GM18526 (cell line): ENCODE measurements around the gene RHEX.

ENCODE experiments used
- POLR2A ChIP-seq: IDR thresholded peaks from 3 replicates; pipeline ENCODE4 v1.6.1; 2011; ENCODE audit not compliant: insufficient read length; ENCODE audit errors: extremely low read depth

RHEX gene

DNA sequence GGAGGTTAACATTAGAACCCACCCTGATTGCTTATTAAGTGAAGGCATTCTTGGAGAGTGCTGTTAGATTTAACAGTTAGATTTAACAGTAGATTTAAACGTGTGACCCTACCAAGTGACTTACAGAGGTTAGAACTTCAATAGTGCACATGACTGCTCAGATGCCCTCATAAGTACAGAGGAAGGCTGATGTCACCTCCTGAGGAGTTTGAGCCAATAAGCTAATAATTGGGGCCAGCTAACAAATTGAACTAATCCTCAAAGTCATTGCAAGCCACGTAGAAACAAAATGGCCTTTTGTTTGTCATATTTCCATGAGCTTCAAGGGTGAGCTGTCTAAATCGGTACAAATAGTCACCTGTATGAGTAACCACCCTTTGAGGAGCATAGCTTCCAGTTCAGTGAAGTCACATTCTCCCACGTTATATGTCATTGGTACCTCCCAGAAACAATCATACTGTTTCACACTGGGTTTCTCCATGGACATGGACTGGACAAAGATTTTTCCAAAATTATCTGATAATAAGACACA, 52.6 kb downstream of the RHEX start:
- TF ChIP-seq POLR2A = no peak

DNA sequence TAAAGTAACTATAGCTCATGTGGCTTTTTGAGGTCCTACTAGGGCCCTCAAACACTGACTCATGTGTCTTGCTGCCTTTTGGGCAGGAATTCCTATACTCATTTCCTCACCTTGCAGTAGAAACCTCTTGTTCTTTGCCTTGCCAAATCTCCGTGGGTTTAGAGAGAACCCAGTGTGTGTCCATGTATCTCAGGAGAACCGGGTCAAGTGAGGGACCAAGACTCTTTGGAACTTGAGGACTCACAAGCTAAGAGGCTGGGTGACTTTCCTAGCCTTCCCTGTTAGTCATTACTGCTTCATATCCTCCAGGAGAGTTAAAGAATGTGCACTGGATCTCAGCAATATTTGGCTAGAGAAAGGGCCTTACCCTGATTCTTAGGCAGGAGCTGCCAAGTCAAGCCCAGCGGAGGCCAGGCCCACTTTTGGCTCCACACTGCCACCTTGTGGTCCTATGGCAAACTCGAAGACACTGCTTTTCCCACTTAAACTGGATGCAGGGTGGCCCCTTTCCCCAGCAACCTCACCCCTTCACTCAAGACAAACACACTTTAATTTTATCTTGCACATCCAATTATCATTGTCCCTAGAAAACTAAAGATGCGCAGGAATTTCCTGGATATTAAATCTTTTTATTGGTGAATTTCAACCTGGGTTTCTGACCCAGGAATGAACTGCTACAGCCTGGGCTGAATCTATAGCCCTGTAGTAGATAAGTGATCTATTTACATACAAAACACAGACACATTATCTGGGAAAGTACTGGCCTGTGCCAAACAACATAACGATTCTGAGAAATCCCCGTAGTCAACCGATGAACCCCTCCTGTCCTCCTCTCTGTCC, 53.6 kb downstream of the RHEX start:
- TF ChIP-seq POLR2A = no peak

DNA sequence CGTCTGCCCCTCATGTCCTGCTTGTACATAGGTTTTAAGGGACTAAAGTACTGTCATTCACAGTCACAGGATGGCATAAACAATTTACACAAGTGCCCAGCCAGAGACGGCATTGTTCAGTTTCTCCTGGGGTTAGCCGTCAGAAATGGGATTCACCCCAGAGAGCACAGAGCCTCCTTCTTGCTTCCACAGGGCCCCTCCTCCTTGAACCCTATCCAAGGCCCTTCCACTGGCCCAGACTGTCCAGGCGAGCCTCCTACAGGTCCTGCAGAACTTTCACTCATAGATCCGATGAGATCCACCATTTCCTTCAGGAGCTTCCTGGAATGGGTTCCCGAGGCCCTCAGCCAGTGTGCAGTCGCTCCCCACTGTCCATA, 54.2 kb downstream of the RHEX start:
- TF ChIP-seq POLR2A = no peak

DNA sequence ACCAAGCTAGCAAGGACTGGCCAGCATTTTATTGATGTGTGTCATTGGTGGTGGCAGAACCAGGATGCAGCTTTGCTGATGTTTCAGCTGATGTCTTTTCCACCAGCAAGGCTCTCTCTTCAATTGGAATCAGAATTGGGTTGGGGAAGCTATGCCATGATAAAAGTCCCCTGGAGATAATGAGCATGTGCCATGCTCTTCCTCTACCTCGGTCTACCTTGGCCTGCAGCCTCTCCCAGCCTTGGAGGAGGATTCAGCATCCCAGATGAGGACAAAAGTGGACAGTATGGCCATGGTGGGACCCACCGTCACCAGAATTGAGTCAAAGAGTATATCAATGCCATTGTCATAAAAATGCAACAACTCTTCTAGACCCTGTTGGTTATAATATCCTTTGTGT, 55.7 kb downstream of the RHEX start:
- no peak for TF ChIP-seq POLR2A

DNA sequence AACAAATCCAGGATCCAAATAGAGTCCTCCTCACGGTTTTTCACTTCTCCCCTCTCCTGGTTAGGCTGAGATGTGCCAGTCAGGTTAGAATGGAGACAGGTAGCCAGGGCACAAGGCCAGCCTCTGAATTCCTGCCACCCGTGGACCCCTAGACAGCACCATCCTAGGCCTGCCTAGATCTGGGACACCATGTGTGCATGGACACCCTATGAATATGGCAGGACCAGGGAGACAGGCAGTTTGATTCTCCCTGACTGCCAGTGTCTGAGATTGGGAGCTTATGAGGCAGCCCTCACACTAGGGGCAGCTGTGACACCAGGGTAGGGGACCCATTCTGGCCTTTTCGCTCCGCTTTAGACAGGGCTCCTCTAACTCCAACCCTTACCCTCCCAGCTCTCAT, 56.7 kb downstream of the RHEX start:
- no peak for TF ChIP-seq POLR2A

DNA sequence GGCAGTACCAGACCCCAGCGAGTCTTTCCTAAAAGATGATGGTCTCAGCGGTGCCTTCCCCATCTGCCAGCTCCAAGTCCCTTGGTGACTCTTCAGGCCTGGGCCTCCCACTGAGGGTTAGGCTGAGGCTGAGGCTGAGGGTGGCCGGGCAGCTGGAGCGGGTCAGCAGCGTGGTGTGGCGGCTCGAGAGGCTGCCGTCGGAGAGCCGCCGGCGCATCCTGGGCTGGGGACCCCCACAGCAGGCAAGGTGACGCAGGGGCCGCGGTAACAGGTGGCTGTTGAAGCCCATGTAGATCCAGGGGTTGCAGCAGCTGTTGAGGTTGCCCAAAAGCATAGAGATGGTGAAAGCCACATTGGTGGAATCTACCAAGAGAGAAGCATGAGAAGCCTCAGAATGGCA, 57.2 kb downstream of the RHEX start:
- no peak for TF ChIP-seq POLR2A

DNA sequence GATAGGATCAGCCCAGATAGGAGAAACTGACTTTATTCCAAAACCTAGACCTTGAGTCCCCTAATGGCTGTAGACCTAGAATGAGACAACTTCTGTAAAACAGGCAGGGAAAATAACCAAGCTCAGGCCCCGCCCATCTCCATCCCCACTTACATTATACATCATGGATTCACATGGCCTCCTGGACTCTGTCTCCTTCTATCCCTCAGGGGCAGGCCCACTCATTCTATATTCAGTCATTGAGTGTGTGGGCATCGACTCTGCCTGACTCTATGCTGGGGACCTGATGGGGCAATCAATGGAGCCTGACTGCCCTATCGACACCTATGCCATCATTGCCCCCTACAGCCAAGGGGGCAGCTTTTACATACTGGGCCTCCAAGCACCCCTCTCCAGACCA, 57.8 kb downstream of the RHEX start:
- TF ChIP-seq POLR2A = no peak

DNA sequence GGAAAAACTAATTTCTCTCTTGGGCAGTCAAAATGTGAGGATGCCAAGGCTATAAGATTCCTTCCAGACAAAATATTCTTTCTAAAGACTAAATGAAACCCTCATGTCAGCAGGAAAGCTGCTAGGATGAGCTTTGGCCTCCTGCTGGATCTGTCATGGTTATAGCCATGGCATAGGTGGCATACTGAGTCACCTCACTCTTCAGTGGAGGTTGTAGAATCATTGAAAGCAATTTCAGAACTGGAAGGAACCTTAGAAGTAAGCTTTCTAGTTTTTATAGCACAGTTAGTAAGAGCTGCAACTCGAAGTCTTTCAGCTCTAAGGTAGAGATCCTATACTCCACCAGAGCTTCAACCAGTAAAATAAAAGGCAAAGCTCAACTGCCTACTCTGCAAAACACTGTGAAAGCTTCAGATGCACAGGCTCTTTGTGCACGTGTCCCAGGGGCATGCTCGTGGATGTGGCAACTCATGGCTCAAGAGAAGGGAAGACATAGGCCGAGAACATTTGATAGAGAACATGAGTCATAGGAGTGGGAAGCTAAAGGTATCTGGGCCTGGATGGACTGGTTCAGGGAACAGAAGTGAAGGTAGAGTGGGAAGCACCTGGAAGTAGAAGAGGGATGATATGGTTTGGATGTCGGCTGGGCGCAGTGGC, 58.4 kb downstream of the RHEX start:
- TF ChIP-seq POLR2A = no peak

DNA sequence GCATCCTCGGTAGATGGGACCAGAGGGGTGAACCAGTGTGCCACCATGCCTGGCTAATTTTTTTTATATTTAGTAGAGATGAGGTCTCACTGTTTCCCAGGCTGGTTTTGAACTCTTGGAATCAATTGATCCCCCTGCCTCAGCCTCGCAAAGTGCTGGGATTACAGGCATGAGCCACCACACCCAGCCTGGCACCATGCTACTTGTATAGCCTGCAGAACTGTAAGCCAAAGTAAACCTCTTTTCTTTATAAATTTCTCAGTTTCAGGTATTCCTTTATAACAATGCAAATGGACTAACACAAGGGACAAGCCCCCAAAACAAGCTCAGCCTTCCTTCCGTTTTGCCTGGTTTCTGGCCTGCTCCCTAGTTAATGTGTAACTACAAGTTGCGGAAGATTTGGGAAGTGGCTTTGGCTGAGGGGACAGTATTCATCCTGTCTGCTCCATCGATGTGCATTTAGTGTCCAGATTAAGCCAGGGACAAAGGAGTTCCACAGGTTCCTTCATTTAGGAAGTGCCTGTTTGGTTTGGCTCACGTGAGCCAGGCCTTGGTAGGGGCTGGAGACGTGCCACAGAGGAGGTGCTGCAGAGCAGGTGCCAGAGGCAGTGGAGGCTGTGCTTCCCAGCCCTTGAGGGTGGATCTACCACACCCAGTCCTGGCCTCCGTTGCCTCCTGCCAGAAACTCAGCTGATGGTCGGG, 59.8 kb downstream of the RHEX start:
- TF ChIP-seq POLR2A = no peak

DNA sequence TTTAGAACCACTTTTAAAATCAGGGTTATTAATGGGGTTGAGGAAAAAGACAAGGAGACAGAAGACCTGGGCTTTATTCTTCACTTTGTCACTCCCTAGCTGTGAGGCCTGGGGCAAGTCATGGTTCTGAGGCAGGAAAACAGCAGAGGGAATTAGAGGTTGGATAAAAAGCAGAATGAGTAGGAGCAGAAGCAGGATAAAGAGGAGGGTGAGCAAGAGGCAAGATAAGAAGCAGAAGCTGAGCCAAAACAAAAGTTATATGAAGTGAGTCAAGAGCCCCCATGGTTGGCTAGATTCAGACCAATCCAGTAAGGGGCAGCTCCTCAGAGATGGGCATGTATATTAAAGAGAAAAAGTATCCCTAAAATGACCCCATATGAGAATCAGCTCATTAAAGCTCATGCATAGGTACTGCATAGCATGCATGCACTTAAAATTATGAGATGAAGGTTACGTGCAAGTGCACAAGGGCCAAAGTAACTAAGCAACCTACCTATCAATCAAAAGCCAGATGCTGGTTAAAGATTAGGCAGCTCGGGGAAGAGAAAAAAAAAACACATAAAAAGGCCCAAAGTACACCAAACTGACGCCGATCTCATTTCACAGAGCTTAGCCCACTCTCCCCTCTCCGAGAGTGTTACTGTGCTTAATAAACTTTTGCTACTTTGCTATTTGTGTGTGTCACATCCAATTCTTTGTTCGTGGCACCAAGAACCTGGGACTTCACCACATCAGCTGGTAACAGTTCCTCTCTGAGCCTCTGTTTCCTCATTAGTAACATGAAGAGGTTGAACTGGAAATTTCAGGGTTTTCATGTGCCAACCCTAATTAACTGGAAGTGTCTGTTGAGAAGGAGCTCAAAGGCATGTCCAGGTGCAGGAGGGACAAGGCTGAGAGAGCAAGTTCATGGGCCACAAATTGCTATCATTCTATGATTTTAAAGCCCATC, 62.0 kb downstream of the RHEX start:
- TF ChIP-seq POLR2A = no peak

DNA sequence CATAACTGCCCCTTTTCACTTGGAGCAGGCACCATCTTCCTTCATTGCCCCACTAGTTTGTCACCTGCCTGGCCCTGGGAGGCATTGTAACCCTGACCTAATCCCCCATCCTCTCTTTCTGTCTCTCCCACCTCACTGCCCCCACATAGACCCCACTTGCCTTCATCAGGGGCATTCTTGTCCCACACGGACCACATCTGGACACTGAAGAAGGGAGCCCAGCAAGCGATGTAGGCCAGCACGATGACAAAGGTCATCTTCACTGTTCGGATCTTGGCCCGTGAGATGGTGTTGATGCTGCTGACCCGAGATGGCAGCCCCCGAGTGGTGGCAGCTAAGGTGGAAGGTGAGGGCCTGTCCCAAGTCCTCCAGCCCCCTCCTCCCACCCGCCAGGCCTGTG, 62.8 kb downstream of the RHEX start:
- no peak for TF ChIP-seq POLR2A

DNA sequence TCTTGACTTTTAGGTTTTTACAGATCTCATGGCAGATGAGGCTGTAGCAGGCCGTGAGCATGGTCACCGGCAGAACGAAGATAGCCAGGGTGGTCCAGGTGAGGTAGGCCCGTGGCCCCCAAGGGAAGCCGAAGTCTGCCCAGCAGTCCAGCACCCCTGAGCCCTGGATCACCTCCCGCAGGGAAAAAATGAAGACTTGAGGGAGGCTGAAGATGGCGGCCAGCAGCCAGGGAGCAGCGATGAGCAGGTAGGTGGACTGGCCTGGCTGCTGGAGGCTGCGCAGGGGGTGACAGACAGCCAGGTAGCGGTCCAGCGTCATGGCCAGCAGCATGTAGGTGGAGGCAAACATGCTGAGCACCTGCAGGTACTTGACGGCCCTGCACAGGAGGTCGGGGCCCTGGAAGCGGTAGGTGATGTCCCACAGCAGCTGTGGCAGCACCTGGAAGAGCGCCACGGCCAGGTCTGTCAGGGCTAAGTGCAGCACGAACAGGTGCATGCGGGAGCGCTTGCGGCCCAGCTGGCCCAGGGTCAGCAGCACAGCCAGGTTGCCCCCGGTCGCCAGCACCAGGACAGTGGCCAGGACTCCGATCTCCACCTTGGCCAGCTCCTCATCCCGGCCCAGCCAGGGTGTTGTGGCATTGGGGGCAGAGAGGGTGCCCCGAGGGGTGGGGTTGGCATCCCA, 63.4 kb downstream of the RHEX start:
- TF ChIP-seq POLR2A = no peak

DNA sequence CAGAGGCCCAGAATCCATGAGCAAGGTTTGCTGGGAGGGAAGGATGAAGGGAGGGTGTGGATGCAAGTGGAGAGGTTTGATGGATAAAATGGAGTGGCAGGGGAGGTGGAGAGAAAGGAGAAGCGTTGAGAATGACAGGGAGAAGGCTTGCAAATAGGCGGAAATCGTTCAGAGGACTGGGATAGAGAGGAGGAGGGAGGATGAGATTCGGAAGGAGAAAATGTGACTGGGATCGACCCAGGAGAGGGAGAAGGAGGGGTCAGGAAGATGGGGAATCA, 63.8 kb downstream of the RHEX start:
- TF ChIP-seq POLR2A = no peak

DNA sequence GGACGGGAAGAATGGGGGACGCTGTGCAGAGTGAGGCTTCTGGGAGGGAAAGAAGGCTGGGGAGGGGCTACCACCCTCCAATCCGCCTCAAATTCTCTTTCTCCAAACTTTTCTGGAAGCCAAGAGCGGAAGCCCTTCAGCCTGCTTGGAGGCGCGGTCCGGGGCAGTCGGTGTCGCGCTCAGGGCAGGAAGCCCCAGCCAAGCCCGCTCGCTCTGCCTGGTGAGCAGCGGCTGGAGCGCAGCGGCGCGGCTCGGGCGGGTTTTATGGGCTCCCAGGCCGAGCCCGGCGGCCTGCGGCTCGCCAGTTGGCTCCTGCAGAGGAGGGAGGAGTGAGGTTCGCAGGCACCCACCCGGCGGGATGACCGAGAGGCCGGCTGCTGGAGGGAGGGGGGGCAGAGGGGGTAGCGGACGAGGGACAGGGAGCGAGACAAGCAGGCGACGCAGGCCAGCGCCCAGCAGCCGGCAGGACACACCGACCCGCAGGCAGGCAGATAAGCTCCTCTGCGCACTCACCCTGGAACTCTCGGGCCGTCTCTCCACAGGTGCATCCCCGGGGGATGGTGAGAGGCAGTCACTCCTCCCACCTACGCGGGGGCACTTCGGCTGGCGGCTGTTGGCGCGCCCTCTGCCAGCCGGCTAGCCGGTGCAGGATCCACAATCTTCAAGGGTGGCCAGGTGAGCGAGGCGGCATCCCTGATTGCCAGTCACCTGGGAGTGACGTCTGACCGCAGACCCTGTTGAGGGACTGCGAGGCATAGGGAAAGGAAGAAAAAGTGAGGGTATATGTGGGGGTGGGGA, 64.4 kb downstream of the RHEX start, which contains the start of gene AVPR1B:
Gene AVPR1B, minus strand, starts transcription at position 238 of the 798 bp plus-strand sequence. CDS start 498 bp downstream, outside the sequence.
- TF ChIP-seq POLR2A = no peak
